Measurements from ENCODE around the gene HCN1. TPM values are rescaled to one million over a fixed set of nuclear protein-coding genes. Genes with fewer than 3 reads are reported as not detected.
A peak's percentile ranks its signal among the peaks of the same experiment; 100 is the strongest.

The HCN1 gene
- total RNA-seq, 1 donor from 2014 or later = not detected

DNA sequence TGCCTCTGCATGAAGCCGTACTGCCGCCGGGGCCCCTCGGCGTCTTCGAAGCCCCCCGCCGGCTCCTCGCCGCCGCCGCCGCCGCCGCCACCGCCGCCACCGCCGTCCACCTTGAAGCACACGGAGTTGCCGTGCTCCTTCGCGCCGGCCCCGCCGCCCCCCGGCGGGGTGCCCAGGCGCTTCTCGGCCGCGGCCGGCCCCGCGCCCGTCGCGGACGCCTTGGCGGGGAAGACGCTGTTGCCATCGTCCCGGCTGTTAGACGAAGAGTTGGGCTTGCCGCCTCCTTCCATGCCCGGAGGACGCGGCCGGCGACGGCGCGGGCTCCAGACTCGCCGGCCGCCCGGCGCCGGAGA, 400 bp downstream of the HCN1 start:
- Mint-ChIP-seq H3K27ac (ENCODE audit: unreplicated experiment) (no peak overlapping the region), H3K36me3 (ENCODE audit: low read depth, unreplicated experiment) (no peaks in the 10 kb centered on the region), H3K4me1 (ENCODE audit: unreplicated experiment) (peaks cover 20% of the 10 kb centered on the region), H3K27me3 (ENCODE audit: unreplicated experiment) (peaks cover 5% of the 10 kb centered on the region), H3K9me3 (ENCODE audit: unreplicated experiment) (no peaks in the 10 kb centered on the region), H3K4me3 (ENCODE audit: unreplicated experiment) (no peak overlapping the region)
- DNase-seq (ENCODE audit: low spot score) = peak; percentile 5
- TF ChIP-seq, protein P1, sequence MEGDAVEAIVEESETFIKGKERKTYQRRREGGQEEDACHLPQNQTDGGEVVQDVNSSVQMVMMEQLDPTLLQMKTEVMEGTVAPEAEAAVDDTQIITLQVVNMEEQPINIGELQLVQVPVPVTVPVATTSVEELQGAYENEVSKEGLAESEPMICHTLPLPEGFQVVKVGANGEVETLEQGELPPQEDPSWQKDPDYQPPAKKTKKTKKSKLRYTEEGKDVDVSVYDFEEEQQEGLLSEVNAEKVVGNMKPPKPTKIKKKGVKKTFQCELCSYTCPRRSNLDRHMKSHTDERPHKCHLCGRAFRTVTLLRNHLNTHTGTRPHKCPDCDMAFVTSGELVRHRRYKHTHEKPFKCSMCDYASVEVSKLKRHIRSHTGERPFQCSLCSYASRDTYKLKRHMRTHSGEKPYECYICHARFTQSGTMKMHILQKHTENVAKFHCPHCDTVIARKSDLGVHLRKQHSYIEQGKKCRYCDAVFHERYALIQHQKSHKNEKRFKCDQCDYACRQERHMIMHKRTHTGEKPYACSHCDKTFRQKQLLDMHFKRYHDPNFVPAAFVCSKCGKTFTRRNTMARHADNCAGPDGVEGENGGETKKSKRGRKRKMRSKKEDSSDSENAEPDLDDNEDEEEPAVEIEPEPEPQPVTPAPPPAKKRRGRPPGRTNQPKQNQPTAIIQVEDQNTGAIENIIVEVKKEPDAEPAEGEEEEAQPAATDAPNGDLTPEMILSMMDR (IDR thresholded peaks at IDR 0.05; ENCODE audit: unreplicated experiment) = no peak

DNA sequence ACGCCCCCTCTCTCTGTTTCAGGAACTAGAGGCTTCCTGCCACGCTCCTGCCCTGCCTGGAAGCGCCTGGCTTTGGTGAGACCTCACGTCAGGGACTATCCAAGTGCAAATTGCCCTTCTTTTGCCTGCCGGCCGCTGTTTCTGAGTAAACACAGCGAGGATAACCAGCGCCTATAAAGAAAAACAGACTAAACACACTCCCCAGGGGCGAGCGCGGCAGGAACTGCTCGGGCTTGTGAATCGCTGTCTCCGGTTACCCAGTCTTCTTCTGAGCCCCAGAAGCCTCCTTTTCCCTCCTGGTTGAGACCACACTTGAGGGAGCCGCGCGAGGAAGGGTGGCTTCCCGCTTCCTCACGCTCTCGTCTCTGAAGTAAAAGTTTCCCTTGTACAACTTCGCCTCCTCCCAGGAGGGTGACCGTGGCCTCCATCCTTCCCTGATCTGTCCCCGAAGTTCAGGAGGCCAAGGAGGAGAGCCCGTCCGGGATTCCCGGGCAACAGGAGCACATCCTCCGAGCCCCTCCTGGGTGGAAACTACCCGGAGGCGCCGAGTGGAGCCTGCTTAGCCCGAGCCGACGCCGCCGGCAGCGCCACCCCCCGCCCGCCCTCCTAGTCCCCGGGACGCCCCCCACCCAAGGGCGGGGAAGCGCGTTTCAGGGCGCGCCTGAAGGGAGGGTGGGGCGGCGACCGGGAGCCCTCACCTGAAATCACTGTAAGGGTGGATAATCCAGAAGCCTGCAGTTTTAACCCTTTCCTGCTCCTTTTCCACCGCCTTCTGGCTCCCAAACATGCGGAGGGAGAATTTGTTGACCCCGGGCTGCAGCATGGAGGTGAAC, 993 bp downstream of the HCN1 start:
- peak; percentile 15 for DNase-seq (ENCODE audit: low spot score)
- H3K4me1 Mint-ChIP-seq (ENCODE audit: unreplicated experiment) = peaks cover 20% of the 10 kb centered on the region
- H3K27ac Mint-ChIP-seq (ENCODE audit: unreplicated experiment) = no peak overlapping the region
- TF ChIP-seq, protein P1 (IDR thresholded peaks at IDR 0.05; ENCODE audit: unreplicated experiment) = no peak
- no peaks in the 10 kb centered on the region for H3K9me3 Mint-ChIP-seq (ENCODE audit: unreplicated experiment)
- H3K4me3 Mint-ChIP-seq (ENCODE audit: unreplicated experiment) = peak overlapping the region; percentile 77
- H3K36me3 Mint-ChIP-seq (ENCODE audit: low read depth, unreplicated experiment) = no peaks in the 10 kb centered on the region
- H3K27me3 Mint-ChIP-seq (ENCODE audit: unreplicated experiment) = peaks cover 5% of the 10 kb centered on the region

DNA sequence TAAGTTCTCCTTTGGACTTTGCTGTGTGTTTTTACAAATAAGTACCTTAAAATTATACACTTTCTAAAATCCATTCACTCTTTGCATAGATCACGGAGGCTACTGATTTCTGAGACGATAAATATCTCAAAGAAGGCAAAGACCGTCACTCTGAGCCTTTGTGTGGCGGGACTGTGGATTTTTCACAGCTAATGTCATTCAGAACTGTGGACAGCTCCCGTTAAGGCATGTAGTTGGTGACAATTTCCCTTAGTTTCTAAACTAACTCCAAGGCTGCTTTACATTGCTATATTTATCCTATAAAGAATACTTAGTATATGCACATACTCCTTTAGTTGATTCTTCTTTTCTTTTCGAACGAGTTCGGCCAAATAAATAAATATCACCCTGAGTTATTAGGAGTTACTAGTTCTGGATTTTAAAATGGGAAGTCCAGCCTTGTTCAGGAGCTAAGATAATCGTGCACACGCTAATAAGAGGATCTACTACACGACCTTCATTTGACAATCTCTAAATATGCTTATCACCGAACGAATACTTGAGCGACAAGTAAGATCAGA, 1.8 kb downstream of the HCN1 start:
- Mint-ChIP-seq H3K27ac (ENCODE audit: unreplicated experiment) (no peak overlapping the region), H3K9me3 (ENCODE audit: unreplicated experiment) (no peaks in the 10 kb centered on the region), H3K4me3 (ENCODE audit: unreplicated experiment) (peak overlapping the region; percentile 77), H3K27me3 (ENCODE audit: unreplicated experiment) (peaks cover 5% of the 10 kb centered on the region), H3K36me3 (ENCODE audit: low read depth, unreplicated experiment) (no peaks in the 10 kb centered on the region), H3K4me1 (ENCODE audit: unreplicated experiment) (peaks cover 20% of the 10 kb centered on the region)
- peak; percentile 34 for DNase-seq (ENCODE audit: low spot score)
- TF ChIP-seq, protein P1 (IDR thresholded peaks at IDR 0.05; ENCODE audit: unreplicated experiment) = no peak

DNA sequence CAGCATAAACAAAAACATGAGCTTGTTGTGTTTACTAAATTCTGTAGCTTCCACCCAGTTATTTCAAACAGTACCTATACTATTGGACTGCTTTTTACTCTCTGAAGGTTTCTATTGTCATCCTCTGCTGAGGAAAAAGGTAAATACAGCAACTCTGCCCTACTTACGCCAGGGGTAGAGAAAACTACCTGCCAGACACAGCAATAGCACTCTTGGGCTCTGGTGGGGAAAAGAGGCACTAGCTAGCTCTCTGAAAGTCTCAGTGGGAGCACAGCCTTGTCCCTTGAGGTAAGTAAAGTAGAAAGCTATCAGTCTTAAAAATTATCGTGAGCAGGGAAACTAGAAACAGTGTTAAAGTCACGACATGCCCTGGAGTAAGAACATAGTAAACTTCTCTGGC, 3.7 kb downstream of the HCN1 start:
- H3K27me3 Mint-ChIP-seq (ENCODE audit: unreplicated experiment) = peaks cover 5% of the 10 kb centered on the region
- peaks cover 16% of the 10 kb centered on the region for H3K4me1 Mint-ChIP-seq (ENCODE audit: unreplicated experiment)
- no peak for DNase-seq (ENCODE audit: low spot score)
- TF ChIP-seq, protein P1 (IDR thresholded peaks at IDR 0.05; ENCODE audit: unreplicated experiment) = no peak
- H3K27ac Mint-ChIP-seq (ENCODE audit: unreplicated experiment) = no peak overlapping the region
- no peak overlapping the region for H3K4me3 Mint-ChIP-seq (ENCODE audit: unreplicated experiment)
- no peaks in the 10 kb centered on the region for H3K9me3 Mint-ChIP-seq (ENCODE audit: unreplicated experiment)
- H3K36me3 Mint-ChIP-seq (ENCODE audit: low read depth, unreplicated experiment) = no peaks in the 10 kb centered on the region

DNA sequence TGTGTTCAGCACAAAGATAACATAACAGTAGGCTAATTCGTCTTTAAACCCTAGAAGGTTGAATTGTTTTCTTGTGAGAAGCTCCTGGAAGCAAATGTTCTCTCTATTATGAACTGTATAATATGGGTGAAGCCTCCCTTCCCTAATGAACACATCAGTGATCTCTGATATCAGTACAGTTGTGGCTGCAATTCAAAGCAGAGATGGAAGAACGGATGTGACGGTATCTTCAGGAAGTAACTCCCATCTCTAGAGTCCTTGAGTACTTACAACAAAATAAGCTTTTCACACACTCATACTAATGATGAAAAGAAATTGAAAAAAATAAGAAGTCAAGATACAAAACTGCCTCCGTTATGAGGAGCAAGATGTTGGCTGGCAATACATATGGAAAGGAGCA, 4.5 kb downstream of the HCN1 start:
- Mint-ChIP-seq H3K9me3 (ENCODE audit: unreplicated experiment) (no peaks in the 10 kb centered on the region), H3K27me3 (ENCODE audit: unreplicated experiment) (peaks cover 5% of the 10 kb centered on the region), H3K36me3 (ENCODE audit: low read depth, unreplicated experiment) (no peaks in the 10 kb centered on the region), H3K27ac (ENCODE audit: unreplicated experiment) (no peak overlapping the region), H3K4me1 (ENCODE audit: unreplicated experiment) (peaks cover 10% of the 10 kb centered on the region), H3K4me3 (ENCODE audit: unreplicated experiment) (no peak overlapping the region)
- no peak for DNase-seq (ENCODE audit: low spot score)
- TF ChIP-seq, protein P1 (IDR thresholded peaks at IDR 0.05; ENCODE audit: unreplicated experiment) = no peak

All from endothelial cell (in vitro differentiated cells).